ENCODE results near the gene AQP7.
"Not testable (repeated sequence)": the region's sequence is repeated elsewhere in the genome, so short reads cannot be mapped to it uniquely, and the experiment has no call there.

DNA sequence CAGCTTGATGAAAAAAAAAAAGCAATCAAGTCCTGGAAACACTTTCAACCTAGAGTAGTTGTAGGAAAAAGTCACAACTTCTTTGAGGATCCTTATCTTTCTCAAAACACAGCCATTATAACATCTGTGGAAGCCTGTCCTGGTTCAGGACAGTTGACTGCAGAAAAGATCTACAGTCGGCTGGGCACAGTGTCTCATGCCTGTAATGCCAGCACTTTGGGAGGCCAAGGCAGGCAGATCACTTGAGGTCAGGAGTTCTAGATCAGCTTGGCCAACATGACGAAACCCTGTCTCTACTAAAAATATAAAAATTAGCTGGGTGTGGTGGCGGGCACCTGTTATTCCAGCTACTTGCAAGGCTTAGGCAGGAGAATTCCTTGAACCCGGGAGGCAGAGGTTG lies 37.6 kb downstream of the AQP7 start:
- TF ChIP-seq CTCF (conservative IDR thresholded peaks at IDR 0.05 in 1 of 2, IDR thresholded peaks at IDR 0.05 in 1 of 2; ENCODE audit: low read depth in 1 of 2, low read length in 2 of 2); EZH2 (IDR thresholded peaks at IDR 0.05; ENCODE audit: low read length, missing control alignments): not testable (repeated sequence)
